ENCODE data around the gene RPN1. TPM values are rescaled to one million over a fixed set of nuclear protein-coding genes. Genes with fewer than 3 reads are reported as not detected.
"Not testable (repeated sequence)": the region's sequence is repeated elsewhere in the genome, so short reads cannot be mapped to it uniquely, and the experiment has no call there.

The RPN1 gene
- total and polyA plus RNA-seq, 11 donors, result 55.4 to 290 (median 119) TPM

- no peak for TF ChIP-seq CTCF (IDR thresholded peaks at IDR 0.05)
- TF ChIP-seq POLR2A (IDR thresholded peaks at IDR 0.05), result no peak
- intact Hi-C loops (cut with DNase I), result no loop called here
- H3K4me1 ChIP-seq, result peaks cover 0 to 5% (median 0%) of the 10 kb centered on the region in 12 donors
- ATAC-seq, result no peak
- H3K27ac ChIP-seq, result no peak overlapping the region
- no peak overlapping the region for H3K4me3 ChIP-seq
- 70 to 84% (median 80%) methylated on average over 3 of the region's 3 CpGs for WGBS, 4 donors
- peaks cover 0 to 5% (median 0%) of the 10 kb centered on the region in 12 donors for H3K9me3 ChIP-seq
- H3K36me3 ChIP-seq, result no peaks in the 10 kb centered on the region
- no peaks in the 10 kb centered on the region for H3K27me3 ChIP-seq
- no peak for DNase-seq
Observed at GRCh38 chr3:128655531-128655930, 4.9 kb upstream of the RPN1 start.

GRCh38 chr3:128653993-128654805, 3.6 kb upstream of the RPN1 start:
- not testable (repeated sequence) for ATAC-seq, DNase-seq, H3K27me3 ChIP-seq, H3K27ac ChIP-seq, H3K36me3 ChIP-seq, H3K9me3 ChIP-seq
- intact Hi-C loops (cut with DNase I), result loop anchor here in 1 of 10 donors (5.0 kb wide), 1 partner anchor 37 kb away; no protein-coding TSS in a partner anchor
- Histone ChIP-seq H3K4me3 (peak overlapping the region in 2 of 12 donors; percentile 5 to 51), H3K4me1 (peaks cover 1 to 11% (median 4%) of the 10 kb centered on the region in 12 donors)
- WGBS, 4 donors, result 74 to 80% (median 78%) methylated on average over 24 of the region's 24 CpGs

- intact Hi-C loops (cut with DNase I), result loop anchor here in 1 of 10 donors (5.0 kb wide), 1 partner anchor 36 kb away; no protein-coding TSS in a partner anchor
- H3K9me3 ChIP-seq, H3K36me3 ChIP-seq, H3K27ac ChIP-seq, ATAC-seq, H3K27me3 ChIP-seq: not testable (repeated sequence)
- DNase-seq, result peak in 1 of 5 donors; percentile 28
- WGBS, 4 donors, result 47 to 64% (median 59%) methylated on average over 3 to 43 of the region's 43 CpGs
- Histone ChIP-seq H3K4me1 (peaks cover 5 to 18% (median 11%) of the 10 kb centered on the region in 12 donors), H3K4me3 (peak overlapping the region in 4 of 12 donors; percentile 6 to 37 (median 32))
- peak in 2 of 12 donors; percentile 20 to 31 for TF ChIP-seq CTCF (IDR thresholded peaks at IDR 0.05)
Observed at GRCh38 chr3:128653383-128653992, 2.9 kb upstream of the RPN1 start.

GRCh38 chr3:128648940-128649663, 1.5 kb downstream of the RPN1 start:
- H3K27ac ChIP-seq, result peak overlapping the region in 8 of 12 donors; percentile 92 to 99 (median 98)
- peaks cover 0 to 12% (median 7%) of the 10 kb centered on the region in 9 donors for H3K36me3 ChIP-seq
- peaks cover 5 to 36% (median 18%) of the 10 kb centered on the region in 12 donors for H3K4me1 ChIP-seq
- intact Hi-C loops (cut with DNase I), result no loop called here
- no peaks in the 10 kb centered on the region for H3K27me3 ChIP-seq
- DNase-seq, result no peak
- WGBS, 4 donors, result 21 to 30% (median 24%) methylated on average over 8 of the region's 8 CpGs
- TF ChIP-seq POLR2A (IDR thresholded peaks at IDR 0.05), result no peak
- no peak for TF ChIP-seq CTCF (IDR thresholded peaks at IDR 0.05)
- peaks cover 0 to 5% (median 0%) of the 10 kb centered on the region in 12 donors for H3K9me3 ChIP-seq
- ATAC-seq, result no peak
- H3K4me3 ChIP-seq, result peak overlapping the region in 11 of 12 donors; percentile 76 to 100 (median 90)

All from heart left ventricle (tissue), 16 donors.